ENCODE data around the gene TRMT61A. TPM values are rescaled to one million over a fixed set of nuclear protein-coding genes. Genes with fewer than 3 reads are reported as not detected.

The TRMT61A gene
- total and polyA plus RNA-seq, 2 of the 13 experiments (the other 11 are each of a cell fraction or from before 2014, with no cell fraction given) = 6.5 to 13.6 TPM

DNA sequence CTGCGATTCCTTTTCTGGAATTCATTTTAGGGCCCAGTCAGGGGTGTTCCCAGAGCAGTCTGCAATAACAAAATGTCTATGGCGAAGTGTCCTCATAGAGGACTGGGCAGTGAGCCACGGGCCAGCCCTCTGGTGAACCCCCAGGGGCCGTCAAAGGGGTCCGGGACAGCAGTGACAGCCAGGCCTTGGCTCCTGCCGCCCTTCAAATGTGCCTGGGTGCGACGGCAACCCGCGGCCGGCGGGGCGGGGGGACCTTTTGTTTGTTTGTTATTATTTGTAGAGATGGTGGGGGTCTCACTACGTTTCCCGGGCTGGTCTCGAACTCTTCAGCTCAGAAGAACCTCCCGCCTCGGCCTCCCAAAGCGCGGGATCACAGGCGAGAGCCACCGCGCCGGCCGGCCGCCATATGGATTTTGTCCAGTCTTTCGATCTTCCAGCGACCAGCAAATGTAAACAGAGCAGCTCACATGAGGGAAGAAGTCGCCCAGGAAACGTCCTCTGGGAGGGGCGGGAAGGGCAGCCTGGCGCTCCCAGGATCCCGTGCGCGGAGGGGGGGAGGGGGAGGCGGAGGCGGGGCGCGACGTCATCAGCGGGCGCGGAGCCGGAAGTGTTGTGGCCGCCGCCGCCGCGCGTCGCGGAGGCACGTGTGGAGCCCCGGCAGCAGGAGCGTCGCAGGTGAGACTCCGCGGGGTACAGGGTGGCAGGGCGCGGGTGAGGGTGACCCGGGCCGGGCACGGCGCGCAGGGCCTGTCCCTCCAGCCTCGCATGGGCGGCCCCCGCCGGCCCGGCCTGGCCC is at the start of gene TRMT61A (continued):
- TF ChIP-seq, protein P1, sequence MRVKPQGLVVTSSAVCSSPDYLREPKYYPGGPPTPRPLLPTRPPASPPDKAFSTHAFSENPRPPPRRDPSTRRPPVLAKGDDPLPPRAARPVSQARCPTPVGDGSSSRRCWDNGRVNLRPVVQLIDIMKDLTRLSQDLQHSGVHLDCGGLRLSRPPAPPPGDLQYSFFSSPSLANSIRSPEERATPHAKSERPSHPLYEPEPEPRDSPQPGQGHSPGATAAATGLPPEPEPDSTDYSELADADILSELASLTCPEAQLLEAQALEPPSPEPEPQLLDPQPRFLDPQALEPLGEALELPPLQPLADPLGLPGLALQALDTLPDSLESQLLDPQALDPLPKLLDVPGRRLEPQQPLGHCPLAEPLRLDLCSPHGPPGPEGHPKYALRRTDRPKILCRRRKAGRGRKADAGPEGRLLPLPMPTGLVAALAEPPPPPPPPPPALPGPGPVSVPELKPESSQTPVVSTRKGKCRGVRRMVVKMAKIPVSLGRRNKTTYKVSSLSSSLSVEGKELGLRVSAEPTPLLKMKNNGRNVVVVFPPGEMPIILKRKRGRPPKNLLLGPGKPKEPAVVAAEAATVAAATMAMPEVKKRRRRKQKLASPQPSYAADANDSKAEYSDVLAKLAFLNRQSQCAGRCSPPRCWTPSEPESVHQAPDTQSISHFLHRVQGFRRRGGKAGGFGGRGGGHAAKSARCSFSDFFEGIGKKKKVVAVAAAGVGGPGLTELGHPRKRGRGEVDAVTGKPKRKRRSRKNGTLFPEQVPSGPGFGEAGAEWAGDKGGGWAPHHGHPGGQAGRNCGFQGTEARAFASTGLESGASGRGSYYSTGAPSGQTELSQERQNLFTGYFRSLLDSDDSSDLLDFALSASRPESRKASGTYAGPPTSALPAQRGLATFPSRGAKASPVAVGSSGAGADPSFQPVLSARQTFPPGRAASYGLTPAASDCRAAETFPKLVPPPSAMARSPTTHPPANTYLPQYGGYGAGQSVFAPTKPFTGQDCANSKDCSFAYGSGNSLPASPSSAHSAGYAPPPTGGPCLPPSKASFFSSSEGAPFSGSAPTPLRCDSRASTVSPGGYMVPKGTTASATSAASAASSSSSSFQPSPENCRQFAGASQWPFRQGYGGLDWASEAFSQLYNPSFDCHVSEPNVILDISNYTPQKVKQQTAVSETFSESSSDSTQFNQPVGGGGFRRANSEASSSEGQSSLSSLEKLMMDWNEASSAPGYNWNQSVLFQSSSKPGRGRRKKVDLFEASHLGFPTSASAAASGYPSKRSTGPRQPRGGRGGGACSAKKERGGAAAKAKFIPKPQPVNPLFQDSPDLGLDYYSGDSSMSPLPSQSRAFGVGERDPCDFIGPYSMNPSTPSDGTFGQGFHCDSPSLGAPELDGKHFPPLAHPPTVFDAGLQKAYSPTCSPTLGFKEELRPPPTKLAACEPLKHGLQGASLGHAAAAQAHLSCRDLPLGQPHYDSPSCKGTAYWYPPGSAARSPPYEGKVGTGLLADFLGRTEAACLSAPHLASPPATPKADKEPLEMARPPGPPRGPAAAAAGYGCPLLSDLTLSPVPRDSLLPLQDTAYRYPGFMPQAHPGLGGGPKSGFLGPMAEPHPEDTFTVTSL (CRISPR knock-in tag; IDR thresholded peaks at IDR 0.05; ENCODE audit: borderline replicate concordance) = peak; percentile 66; the same call in 1 of the 2 replicates
- TF ChIP-seq ZNF446 (CRISPR knock-in tag; IDR thresholded peaks at IDR 0.05) (no peak; the same call in 1 of the 2 replicates), SOX5 (CRISPR knock-in tag; IDR thresholded peaks at IDR 0.05; ENCODE audit: borderline replicate concordance) (no peak; the same call in 1 of the 2 replicates), ARID5B (CRISPR knock-in tag; IDR thresholded peaks at IDR 0.05) (peak; percentile 25; the same call in 1 of the 2 replicates), POLR2AphosphoS5 (IDR thresholded peaks at IDR 0.05; ENCODE audit: low read depth, low read length) (peak; percentile 85), ZNF430 (CRISPR knock-in tag; IDR thresholded peaks at IDR 0.05) (peak; percentile 63; the same call in 1 of the 2 replicates), FLYWCH1 (CRISPR knock-in tag; IDR thresholded peaks at IDR 0.05) (no peak), SP1 (IDR thresholded peaks at IDR 0.05) (no peak), SP1 (CRISPR knock-in tag; IDR thresholded peaks at IDR 0.05) (peak; percentile 61), NFE2L2 (IDR thresholded peaks at IDR 0.05; ENCODE audit: low read length) (no peak), SP2 (CRISPR knock-in tag; IDR thresholded peaks at IDR 0.05) (no peak; the same call in 1 of the 2 replicates), ZFP62 (CRISPR knock-in tag; IDR thresholded peaks at IDR 0.05) (no peak), ZNF83 (CRISPR knock-in tag; IDR thresholded peaks at IDR 0.05; ENCODE audit: borderline replicate concordance) (no peak), ZSCAN25 (CRISPR knock-in tag; IDR thresholded peaks at IDR 0.05) (peak; percentile 39; the same call in 1 of the 2 replicates)
- TF ChIP-seq, protein P2, sequence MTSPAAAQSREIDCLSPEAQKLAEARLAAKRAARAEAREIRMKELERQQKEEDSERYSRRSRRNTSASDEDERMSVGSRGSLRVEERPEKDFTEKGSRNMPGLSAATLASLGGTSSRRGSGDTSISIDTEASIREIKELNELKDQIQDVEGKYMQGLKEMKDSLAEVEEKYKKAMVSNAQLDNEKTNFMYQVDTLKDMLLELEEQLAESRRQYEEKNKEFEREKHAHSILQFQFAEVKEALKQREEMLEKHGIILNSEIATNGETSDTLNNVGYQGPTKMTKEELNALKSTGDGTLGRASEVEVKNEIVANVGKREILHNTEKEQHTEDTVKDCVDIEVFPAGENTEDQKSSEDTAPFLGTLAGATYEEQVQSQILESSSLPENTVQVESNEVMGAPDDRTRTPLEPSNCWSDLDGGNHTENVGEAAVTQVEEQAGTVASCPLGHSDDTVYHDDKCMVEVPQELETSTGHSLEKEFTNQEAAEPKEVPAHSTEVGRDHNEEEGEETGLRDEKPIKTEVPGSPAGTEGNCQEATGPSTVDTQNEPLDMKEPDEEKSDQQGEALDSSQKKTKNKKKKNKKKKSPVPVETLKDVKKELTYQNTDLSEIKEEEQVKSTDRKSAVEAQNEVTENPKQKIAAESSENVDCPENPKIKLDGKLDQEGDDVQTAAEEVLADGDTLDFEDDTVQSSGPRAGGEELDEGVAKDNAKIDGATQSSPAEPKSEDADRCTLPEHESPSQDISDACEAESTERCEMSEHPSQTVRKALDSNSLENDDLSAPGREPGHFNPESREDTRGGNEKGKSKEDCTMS (CRISPR knock-in tag; conservative IDR thresholded peaks at IDR 0.05) = no peak
- TF ChIP-seq, protein P3, sequence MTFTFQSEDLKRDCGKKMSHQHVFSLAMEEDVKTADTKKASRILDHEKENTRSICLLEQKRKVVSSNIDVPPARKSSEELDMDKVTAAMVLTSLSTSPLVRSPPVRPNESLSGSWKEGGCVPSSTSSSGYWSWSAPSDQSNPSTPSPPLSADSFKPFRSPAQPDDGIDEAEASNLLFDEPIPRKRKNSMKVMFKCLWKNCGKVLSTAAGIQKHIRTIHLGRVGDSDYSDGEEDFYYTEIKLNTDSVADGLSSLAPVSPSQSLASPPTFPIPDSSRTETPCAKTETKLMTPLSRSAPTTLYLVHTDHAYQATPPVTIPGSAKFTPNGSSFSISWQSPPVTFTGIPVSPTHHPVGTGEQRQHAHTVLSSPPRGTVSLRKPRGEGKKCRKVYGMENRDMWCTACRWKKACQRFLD (CRISPR knock-in tag; IDR thresholded peaks at IDR 0.05; ENCODE audit: borderline replicate concordance) = 0 out of 2 replicates have a peak, but pooled peaks have one; percentile 31
